Cardiac muscle cell (in vitro differentiated cells and primary cell): ENCODE data around the gene CNPY2. TPM values are rescaled to one million over a fixed set of nuclear protein-coding genes. Genes with fewer than 3 reads are reported as not detected.

Experiments used
- DNase-seq, 2 donors: peaks; one replicate each; pipeline versions ENCODE4 v3.0.0 to v3.0.0-alpha.2; 2010 to 2017; ENCODE audit warnings: low read depth in 1 of 2, low spot score in 1 of 2
- H3K27ac ChIP-seq: fragments of 200-600 bp; sonication (generic); 2 replicates; pipeline ENCODE4 v1.5.1; 2016
- H3K27me3 ChIP-seq: fragments of 200-600 bp; sonication (generic); 2 replicates; pipeline ENCODE4 v1.6.0; 2016; ENCODE audit warnings: control low read depth
- H3K36me3 ChIP-seq: fragments of 200-600 bp; sonication (generic); 2 replicates; pipeline ENCODE4 v1.5.1; 2016; ENCODE audit warnings: control low read depth
- H3K4me1 ChIP-seq: fragments of 200-600 bp; sonication (generic); 2 replicates; pipeline ENCODE4 v1.8.1; 2017; ENCODE audit warnings: low read depth, mild to moderate bottlenecking, mixed run types
- H3K4me3 ChIP-seq: fragments of 200-600 bp; sonication (generic); 2 replicates; pipeline ENCODE4 v1.5.1; 2016; ENCODE audit warnings: mild to moderate bottlenecking
- H3K9me3 ChIP-seq: fragments of 200-600 bp; sonication (generic); 2 replicates; pipeline ENCODE4 v1.5.1; 2017; ENCODE audit warnings: low read depth, mild to moderate bottlenecking, control low read depth
- polyA plus RNA-seq: library from polyadenylated mRNA; unstranded; fragments of >200 nt; fragmentation: Nextera tagmentation; extraction: Ambion mirVana; gene quantifications from 2 replicates; pipeline ENCODE4 v1.2.1, GENCODE V29; 2016
- total RNA-seq: library from RNA; depleted of rRNA; stranded (reverse); fragments of >200 nt; gene quantifications from 2 replicates; pipeline ENCODE4 v1.2.3, GENCODE V29; 2016
- TF ChIP-seq, protein P1 (sequence below): IDR thresholded peaks from 2 replicates; pipeline ENCODE4 v1.5.1; 2012; ENCODE audit warnings: low read depth, mild to moderate bottlenecking, low read length

CNPY2 gene
- total and polyA plus RNA-seq, 2 experiments from 2014 or later, result 85.3 to 302 TPM

DNA sequence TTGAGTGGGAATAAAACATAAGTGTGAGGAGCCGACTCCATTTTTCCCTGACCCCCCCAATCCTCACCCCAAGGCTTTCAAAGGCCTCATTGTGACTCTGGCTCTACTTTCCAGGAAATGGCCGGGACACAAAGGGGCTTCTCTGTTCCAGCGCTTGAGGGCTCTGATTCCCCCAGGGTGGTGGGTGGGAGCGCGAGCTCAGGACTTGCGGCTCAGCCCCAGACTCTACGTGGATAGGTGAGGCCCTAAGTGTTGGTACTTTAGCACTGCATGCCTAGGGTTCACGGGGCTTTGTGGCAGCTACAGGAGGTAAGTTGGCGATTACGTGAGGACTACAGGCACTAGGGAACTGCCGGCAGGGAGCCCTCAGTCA lies 553 bp downstream of the CNPY2 start:
- Histone ChIP-seq H3K27ac (peak overlapping the region; percentile 88), H3K27me3 (no peaks in the 10 kb centered on the region), H3K36me3 (peaks cover 37% of the 10 kb centered on the region), H3K4me1 (peaks cover 5% of the 10 kb centered on the region), H3K9me3 (no peaks in the 10 kb centered on the region), H3K4me3 (peak overlapping the region; percentile 70)
- TF ChIP-seq, protein P1, sequence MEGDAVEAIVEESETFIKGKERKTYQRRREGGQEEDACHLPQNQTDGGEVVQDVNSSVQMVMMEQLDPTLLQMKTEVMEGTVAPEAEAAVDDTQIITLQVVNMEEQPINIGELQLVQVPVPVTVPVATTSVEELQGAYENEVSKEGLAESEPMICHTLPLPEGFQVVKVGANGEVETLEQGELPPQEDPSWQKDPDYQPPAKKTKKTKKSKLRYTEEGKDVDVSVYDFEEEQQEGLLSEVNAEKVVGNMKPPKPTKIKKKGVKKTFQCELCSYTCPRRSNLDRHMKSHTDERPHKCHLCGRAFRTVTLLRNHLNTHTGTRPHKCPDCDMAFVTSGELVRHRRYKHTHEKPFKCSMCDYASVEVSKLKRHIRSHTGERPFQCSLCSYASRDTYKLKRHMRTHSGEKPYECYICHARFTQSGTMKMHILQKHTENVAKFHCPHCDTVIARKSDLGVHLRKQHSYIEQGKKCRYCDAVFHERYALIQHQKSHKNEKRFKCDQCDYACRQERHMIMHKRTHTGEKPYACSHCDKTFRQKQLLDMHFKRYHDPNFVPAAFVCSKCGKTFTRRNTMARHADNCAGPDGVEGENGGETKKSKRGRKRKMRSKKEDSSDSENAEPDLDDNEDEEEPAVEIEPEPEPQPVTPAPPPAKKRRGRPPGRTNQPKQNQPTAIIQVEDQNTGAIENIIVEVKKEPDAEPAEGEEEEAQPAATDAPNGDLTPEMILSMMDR, result no peak
- no peak for DNase-seq

DNA sequence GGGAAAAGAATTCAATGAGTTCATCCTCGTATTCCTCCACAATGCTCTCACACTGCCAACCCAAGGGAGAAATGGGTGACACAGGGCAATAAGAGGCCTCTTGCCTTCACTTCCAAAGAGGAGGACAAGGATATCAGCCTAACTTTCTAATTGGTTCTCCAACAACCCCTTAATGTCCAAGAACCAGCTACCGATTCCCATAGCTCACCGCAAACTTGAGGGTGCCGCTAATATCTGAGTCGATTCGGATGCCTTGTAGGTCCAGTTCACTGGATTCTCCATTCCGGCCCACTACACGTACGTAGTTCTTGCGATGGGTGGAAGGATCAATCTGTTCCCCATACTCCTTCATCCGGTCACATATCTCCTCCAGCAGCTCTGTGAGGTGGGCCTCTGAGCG lies 4.8 kb downstream of the CNPY2 start:
- TF ChIP-seq, protein P1, result no peak
- peaks cover 5% of the 10 kb centered on the region for H3K4me1 ChIP-seq
- no peak for DNase-seq
- no peak overlapping the region for H3K4me3 ChIP-seq
- no peaks in the 10 kb centered on the region for H3K9me3 ChIP-seq
- H3K27me3 ChIP-seq, result no peaks in the 10 kb centered on the region
- H3K27ac ChIP-seq, result no peak overlapping the region
- peaks cover 53% of the 10 kb centered on the region for H3K36me3 ChIP-seq

DNA sequence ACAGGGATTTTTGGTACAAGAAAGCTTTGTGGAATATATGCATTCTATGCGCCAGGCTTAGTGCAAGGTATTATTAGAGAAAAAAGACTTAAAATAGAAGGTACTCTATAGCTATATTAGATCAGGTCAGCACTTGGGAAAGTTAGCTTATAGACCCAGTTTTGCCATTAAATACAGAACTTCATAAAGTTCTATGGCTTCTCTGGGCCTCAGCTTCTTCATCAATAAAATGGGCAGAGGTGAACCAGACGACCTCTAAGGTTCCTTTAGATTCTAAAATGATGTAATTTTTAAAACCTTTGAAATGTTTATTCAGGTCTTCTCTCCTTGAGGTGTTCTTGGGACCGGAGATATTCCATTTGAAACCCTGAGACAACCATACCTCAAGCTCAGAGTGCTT lies 7.1 kb downstream of the CNPY2 start:
- no peaks in the 10 kb centered on the region for H3K27me3 ChIP-seq
- H3K4me1 ChIP-seq, result no peaks in the 10 kb centered on the region
- H3K36me3 ChIP-seq, result peaks cover 49% of the 10 kb centered on the region
- no peak overlapping the region for H3K4me3 ChIP-seq
- no peaks in the 10 kb centered on the region for H3K9me3 ChIP-seq
- DNase-seq, result no peak
- H3K27ac ChIP-seq, result no peak overlapping the region
- TF ChIP-seq, protein P1, result no peak

DNA sequence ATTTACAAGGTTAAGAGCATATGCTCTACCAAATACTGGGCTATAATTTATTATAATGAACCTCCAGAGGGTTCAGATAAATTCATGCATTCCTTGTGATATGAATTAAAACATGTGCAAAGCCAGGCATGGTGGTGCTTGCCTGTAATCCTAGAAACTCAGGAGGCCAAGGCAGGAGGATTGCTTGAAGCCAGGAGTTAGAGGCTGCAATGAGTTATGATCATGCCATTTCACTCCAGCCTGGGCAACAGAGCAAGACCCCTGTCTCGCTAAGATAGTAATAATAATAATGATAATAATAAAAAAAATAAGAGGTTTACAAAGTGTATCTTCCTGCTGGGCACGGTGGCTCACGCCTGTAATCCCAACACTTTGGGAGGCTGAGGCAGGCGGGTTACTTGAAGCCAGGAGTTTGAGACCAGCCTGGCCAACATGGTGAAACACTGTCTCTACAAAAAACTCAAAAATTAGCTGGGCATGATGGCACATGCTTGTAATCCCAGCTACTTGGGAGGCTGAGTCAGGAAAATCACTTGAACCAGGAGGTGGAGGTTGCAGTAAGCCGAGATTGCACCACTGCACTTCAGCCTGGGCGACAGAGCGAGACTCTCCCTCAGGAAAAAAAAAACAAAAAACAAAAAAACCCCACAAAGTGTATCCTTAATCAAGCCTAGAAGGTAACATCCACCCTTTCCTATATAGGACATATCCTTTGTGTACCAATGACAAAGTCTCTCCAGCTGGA lies 8.4 kb downstream of the CNPY2 start:
- H3K36me3 ChIP-seq, result peaks cover 39% of the 10 kb centered on the region
- TF ChIP-seq, protein P1, result no peak
- H3K27me3 ChIP-seq, result no peaks in the 10 kb centered on the region
- no peak overlapping the region for H3K27ac ChIP-seq
- H3K4me3 ChIP-seq, result no peak overlapping the region
- DNase-seq, result no peak
- no peaks in the 10 kb centered on the region for H3K4me1 ChIP-seq
- no peaks in the 10 kb centered on the region for H3K9me3 ChIP-seq

DNA sequence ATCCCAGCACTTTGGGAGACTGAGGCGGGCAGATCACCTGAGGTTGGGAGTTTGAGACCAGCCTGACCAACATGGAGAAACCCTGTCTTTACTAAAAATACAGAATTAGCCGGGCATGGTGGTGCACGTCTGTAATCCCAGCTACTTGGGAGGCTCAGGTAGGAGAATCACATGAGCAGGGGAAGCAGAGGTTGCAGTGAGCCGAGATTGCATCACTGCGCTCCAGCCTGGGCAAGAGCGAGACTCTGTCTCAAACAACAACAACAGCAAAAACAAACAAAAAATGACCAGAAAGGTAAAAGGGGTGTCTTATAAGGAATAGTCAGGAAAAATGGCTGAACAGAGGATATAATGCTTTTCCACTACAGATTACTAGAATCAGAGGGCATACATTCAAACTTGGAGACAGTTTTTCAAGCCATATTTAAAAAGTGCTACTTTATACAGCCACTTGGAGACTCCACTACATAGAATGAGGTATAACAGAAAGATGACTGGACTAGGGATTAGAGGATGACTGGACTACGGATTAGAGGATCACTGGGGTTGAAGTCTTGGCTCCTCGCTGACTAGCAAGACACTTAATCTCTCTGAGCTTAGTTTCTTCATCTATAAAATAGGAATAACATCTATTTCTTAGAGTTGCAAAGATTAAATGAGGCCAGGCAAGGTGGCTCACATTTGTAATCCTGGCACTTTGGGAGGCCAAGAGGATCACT lies 10.8 kb downstream of the CNPY2 start:
- Histone ChIP-seq H3K27ac (no peak overlapping the region), H3K36me3 (peaks cover 27% of the 10 kb centered on the region), H3K4me1 (peaks cover 18% of the 10 kb centered on the region), H3K4me3 (no peak overlapping the region), H3K9me3 (no peaks in the 10 kb centered on the region), H3K27me3 (no peaks in the 10 kb centered on the region)
- no peak for DNase-seq
- TF ChIP-seq, protein P1, result no peak
